Measurements from ENCODE around the gene CABP7. TPM values are rescaled to one million over a fixed set of nuclear protein-coding genes. Genes with fewer than 3 reads are reported as not detected.

The CABP7 gene
- total and polyA plus RNA-seq, 2 of the 8 experiments (the other 6 are each of a cell fraction or from before 2014, with no cell fraction given) = 0.20 to 0.36 TPM

- CTCF ChIA-PET (ENCODE audit: partially characterized antibody) = interaction anchor here (0.8 to 2.8 kb wide), 8 partner anchors 11 to 271 kb away, joined by 3 to 7 read pairs (median 4); no protein-coding TSS in a partner anchor
- H4K5ac ChIP-seq (ENCODE audit: insufficient read length, low read depth, low read length) = no peak overlapping the region
- no peaks in the 10 kb centered on the region for H3K9me3 ChIP-seq (ENCODE audit: insufficient read depth in 2 of 2, low read depth in 1 of 2, low read length in 1 of 2)
- no peaks in the 10 kb centered on the region for H3K27me3 ChIP-seq (replicated peaks in 1 of 4; ENCODE audit: control insufficient read depth in 3 of 4, extremely low read depth in 1 of 4, insufficient read depth in 3 of 4, low read length in 3 of 4)
- no peak overlapping the region for H2BK12ac ChIP-seq (ENCODE audit: low read depth, low read length)
- no peak overlapping the region for H3K4ac ChIP-seq (replicated peaks; ENCODE audit: insufficient read length, low read depth, low read length)
- no peak overlapping the region for H3K23ac ChIP-seq (ENCODE audit: insufficient read length)
- 0 out of 2 replicates have a peak overlapping the region, but pooled peaks have one; percentile 1 for H3K18ac ChIP-seq (ENCODE audit: extremely low read depth, low read length)
- H3K56ac ChIP-seq (replicated peaks; ENCODE audit: insufficient read length, low read depth, low read length) = no peak overlapping the region
- H3K36me3 ChIP-seq (ENCODE audit: control insufficient read depth in 2 of 4, insufficient read depth in 4 of 4, low read length in 3 of 4) = no peaks in the 10 kb centered on the region
- TF ChIP-seq GTF2F1 (IDR thresholded peaks at IDR 0.05; ENCODE audit: borderline replicate concordance, low read depth, low read length) (no peak), EP300 (IDR thresholded peaks at IDR 0.05; ENCODE audit: borderline replicate concordance in 1 of 2, low read depth in 2 of 2, low read length in 2 of 2) (no peak), POLR2A (IDR thresholded peaks at IDR 0.05; ENCODE audit: control extremely low read depth in 1 of 2, low read depth in 2 of 2, low read length in 2 of 2) (no peak), HDAC2 (IDR thresholded peaks at IDR 0.05; ENCODE audit: borderline replicate concordance in 1 of 2, low read depth in 2 of 2, low read length in 2 of 2) (no peak), SRF (IDR thresholded peaks at IDR 0.05; ENCODE audit: low read depth, low read length) (no peak)
- no peaks in the 10 kb centered on the region for H3K23me2 ChIP-seq (ENCODE audit: low read depth, low read length)
- no peak overlapping the region for H3K9ac ChIP-seq (replicated peaks in 1 of 4; ENCODE audit: extremely low read depth in 1 of 4, low read depth in 3 of 4, low read length in 3 of 4)
- H3K4me1 ChIP-seq (replicated peaks in 1 of 4; ENCODE audit: control insufficient read depth in 3 of 4, insufficient read depth in 4 of 4, low read length in 3 of 4) = peaks cover 0 to 12% (median 7%) of the 10 kb centered on the region in 4 experiments; a peak in 6 of 7 replicates
- WGBS, 2 experiments (ENCODE audit: extremely low coverage in 1 of 2, insufficient coverage in 1 of 2, insufficient read length in 1 of 2, insufficient replicate concordance in 2 of 2, low coverage in 1 of 2, low lambda C conversion rate in 2 of 2, missing lambda C conversion rate in 1 of 2) = 90% methylated on average over 8 of the region's 8 CpGs; no CpG with 5 or more reads in 1 of the 2 experiments
- H3K14ac ChIP-seq (ENCODE audit: insufficient read length) = no peak overlapping the region
- no peaks in the 10 kb centered on the region for H3K79me1 ChIP-seq (ENCODE audit: low read depth, low read length)
- POLR2A ChIA-PET (ENCODE audit: partially characterized antibody) = interaction anchor here (0.5 to 1.0 kb wide), 2 partner anchors 18 to 136 kb away, joined by 3 read pairs; no protein-coding TSS in a partner anchor
- 0 out of 2 replicates have a peak overlapping the region, but pooled peaks have one; percentile 40 for H2BK5ac ChIP-seq (ENCODE audit: low read depth, low read length)
- H3K4me2 ChIP-seq (ENCODE audit: insufficient read depth in 1 of 2, low read depth in 2 of 2, low read length in 2 of 2) = no peak overlapping the region
- no peaks in the 10 kb centered on the region for H3K79me2 ChIP-seq (ENCODE audit: control insufficient read depth in 1 of 2, insufficient read depth in 2 of 2, low read length in 2 of 2)
- DNase-seq (ENCODE audit: low read depth in 1 of 2, low spot score in 2 of 2) (no peak), FAIRE-seq (no peak)
- H2AK5ac ChIP-seq (ENCODE audit: low read depth, low read length) = no peak overlapping the region
- H2AFZ ChIP-seq (ENCODE audit: low read length) = no peak overlapping the region
- H2BK20ac ChIP-seq (ENCODE audit: low read length) = no peak overlapping the region
- no peak overlapping the region for H2BK120ac ChIP-seq (replicated peaks; ENCODE audit: low read depth, low read length)
- H3K27ac ChIP-seq (ENCODE audit: low read depth, low read length) = no peak overlapping the region
- no peaks in the 10 kb centered on the region for H4K20me1 ChIP-seq (replicated peaks in 1 of 2; ENCODE audit: control insufficient read depth in 1 of 2, insufficient read depth in 2 of 2, low read length in 2 of 2)
- no peak overlapping the region for H2BK15ac ChIP-seq (ENCODE audit: low read length)
- no peak overlapping the region for H4K91ac ChIP-seq (replicated peaks; ENCODE audit: insufficient read length, low read length)
- H4K8ac ChIP-seq (ENCODE audit: extremely low read depth, insufficient read depth, low read length) = no peak overlapping the region
- no peak overlapping the region for H3K4me3 ChIP-seq (ENCODE audit: extremely low read depth in 1 of 4, insufficient read depth in 2 of 4, low read depth in 3 of 4, low read length in 4 of 4)
Observed at GRCh38 chr22:29734406-29734805, 14.6 kb downstream of the CABP7 start.

Measured in H1 (cell line).